ENCODE results near the gene VWF.

DNA sequence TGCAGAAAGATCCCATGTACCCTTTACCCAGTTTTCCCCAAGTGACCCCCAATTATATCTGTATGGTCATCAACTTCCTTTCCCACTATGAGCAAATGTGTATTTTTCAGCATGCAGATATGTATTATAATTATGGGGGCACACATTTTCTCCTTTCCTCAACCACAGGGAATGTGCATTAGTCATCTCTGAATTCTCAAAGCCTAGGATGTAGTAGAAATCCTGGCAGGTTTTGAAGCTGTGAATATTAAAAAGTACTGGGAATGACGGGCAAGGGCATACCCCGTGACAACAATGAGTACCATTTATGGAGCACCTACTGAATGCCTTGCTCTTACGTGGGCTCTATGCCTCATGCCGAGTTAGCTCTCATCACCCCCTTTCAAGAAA is 71.5 kb downstream of the VWF start:
- TF ChIP-seq, protein P1, sequence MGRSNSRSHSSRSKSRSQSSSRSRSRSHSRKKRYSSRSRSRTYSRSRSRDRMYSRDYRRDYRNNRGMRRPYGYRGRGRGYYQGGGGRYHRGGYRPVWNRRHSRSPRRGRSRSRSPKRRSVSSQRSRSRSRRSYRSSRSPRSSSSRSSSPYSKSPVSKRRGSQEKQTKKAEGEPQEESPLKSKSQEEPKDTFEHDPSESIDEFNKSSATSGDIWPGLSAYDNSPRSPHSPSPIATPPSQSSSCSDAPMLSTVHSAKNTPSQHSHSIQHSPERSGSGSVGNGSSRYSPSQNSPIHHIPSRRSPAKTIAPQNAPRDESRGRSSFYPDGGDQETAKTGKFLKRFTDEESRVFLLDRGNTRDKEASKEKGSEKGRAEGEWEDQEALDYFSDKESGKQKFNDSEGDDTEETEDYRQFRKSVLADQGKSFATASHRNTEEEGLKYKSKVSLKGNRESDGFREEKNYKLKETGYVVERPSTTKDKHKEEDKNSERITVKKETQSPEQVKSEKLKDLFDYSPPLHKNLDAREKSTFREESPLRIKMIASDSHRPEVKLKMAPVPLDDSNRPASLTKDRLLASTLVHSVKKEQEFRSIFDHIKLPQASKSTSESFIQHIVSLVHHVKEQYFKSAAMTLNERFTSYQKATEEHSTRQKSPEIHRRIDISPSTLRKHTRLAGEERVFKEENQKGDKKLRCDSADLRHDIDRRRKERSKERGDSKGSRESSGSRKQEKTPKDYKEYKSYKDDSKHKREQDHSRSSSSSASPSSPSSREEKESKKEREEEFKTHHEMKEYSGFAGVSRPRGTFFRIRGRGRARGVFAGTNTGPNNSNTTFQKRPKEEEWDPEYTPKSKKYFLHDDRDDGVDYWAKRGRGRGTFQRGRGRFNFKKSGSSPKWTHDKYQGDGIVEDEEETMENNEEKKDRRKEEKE (IDR thresholded peaks at IDR 0.05), result no peak
- TF ChIP-seq HDAC2 (CRISPR knock-in tag; IDR thresholded peaks at IDR 0.05) (no peak), CEBPZ (IDR thresholded peaks at IDR 0.05; ENCODE audit: low read length) (no peak), ZNF747 (CRISPR knock-in tag; IDR thresholded peaks at IDR 0.05; ENCODE audit: borderline replicate concordance) (no peak), EP300 (IDR thresholded peaks at IDR 0.05; ENCODE audit: low read depth in 2 of 2, low read length in 2 of 2) (no peak), EP300 (CRISPR knock-in tag; IDR thresholded peaks at IDR 0.05; ENCODE audit: borderline replicate concordance) (no peak), TP53 (CRISPR knock-in tag; conservative IDR thresholded peaks at IDR 0.05) (no peak), GLI4 (CRISPR knock-in tag; IDR thresholded peaks at IDR 0.05; ENCODE audit: borderline replicate concordance) (no peak), JUND (CRISPR knock-in tag; IDR thresholded peaks at IDR 0.05) (no peak), ZNF354B (CRISPR knock-in tag; IDR thresholded peaks at IDR 0.05) (no peak)
- TF ChIP-seq, protein P2, sequence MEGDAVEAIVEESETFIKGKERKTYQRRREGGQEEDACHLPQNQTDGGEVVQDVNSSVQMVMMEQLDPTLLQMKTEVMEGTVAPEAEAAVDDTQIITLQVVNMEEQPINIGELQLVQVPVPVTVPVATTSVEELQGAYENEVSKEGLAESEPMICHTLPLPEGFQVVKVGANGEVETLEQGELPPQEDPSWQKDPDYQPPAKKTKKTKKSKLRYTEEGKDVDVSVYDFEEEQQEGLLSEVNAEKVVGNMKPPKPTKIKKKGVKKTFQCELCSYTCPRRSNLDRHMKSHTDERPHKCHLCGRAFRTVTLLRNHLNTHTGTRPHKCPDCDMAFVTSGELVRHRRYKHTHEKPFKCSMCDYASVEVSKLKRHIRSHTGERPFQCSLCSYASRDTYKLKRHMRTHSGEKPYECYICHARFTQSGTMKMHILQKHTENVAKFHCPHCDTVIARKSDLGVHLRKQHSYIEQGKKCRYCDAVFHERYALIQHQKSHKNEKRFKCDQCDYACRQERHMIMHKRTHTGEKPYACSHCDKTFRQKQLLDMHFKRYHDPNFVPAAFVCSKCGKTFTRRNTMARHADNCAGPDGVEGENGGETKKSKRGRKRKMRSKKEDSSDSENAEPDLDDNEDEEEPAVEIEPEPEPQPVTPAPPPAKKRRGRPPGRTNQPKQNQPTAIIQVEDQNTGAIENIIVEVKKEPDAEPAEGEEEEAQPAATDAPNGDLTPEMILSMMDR (CRISPR knock-in tag; IDR thresholded peaks at IDR 0.05), result no peak
- TF ChIP-seq, protein P3, sequence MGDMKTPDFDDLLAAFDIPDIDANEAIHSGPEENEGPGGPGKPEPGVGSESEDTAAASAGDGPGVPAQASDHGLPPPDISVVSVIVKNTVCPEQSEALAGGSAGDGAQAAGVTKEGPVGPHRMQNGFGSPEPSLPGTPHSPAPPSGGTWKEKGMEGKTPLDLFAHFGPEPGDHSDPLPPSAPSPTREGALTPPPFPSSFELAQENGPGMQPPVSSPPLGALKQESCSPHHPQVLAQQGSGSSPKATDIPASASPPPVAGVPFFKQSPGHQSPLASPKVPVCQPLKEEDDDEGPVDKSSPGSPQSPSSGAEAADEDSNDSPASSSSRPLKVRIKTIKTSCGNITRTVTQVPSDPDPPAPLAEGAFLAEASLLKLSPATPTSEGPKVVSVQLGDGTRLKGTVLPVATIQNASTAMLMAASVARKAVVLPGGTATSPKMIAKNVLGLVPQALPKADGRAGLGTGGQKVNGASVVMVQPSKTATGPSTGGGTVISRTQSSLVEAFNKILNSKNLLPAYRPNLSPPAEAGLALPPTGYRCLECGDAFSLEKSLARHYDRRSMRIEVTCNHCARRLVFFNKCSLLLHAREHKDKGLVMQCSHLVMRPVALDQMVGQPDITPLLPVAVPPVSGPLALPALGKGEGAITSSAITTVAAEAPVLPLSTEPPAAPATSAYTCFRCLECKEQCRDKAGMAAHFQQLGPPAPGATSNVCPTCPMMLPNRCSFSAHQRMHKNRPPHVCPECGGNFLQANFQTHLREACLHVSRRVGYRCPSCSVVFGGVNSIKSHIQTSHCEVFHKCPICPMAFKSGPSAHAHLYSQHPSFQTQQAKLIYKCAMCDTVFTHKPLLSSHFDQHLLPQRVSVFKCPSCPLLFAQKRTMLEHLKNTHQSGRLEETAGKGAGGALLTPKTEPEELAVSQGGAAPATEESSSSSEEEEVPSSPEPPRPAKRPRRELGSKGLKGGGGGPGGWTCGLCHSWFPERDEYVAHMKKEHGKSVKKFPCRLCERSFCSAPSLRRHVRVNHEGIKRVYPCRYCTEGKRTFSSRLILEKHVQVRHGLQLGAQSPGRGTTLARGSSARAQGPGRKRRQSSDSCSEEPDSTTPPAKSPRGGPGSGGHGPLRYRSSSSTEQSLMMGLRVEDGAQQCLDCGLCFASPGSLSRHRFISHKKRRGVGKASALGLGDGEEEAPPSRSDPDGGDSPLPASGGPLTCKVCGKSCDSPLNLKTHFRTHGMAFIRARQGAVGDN (CRISPR knock-in tag; IDR thresholded peaks at IDR 0.05), result no peak

Measured in HepG2 (cell line).